ENCODE results near the gene VTI1B. TPM values are rescaled to one million over a fixed set of nuclear protein-coding genes. Genes with fewer than 3 reads are reported as not detected.

VTI1B gene
- polyA plus RNA-seq, 4 donors: 58.4 to 94.6 (median 83.4) TPM

DNA sequence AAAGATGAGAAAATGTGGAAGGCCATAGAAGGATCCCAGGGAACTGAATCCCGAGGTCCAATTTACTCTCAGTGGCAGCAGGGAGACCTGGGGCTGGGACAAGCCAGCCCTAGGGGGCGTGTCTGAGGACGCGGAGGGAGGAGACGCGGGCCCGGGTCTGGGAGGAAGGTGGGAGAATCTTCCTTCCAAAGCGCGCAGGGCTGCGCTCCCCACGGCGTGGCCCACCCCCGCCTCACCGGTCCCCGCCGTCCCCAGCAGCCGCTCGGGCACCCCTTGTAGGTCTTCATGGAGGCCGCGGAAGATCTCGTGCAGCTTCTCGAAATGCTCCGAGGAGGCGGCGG is 323 bp downstream of the VTI1B start:
- H3K27ac ChIP-seq (ENCODE audit: low read depth in 1 of 3, low read length in 2 of 3): peak overlapping the region; percentile 82 to 98 (median 95)
- 0 to 1% (median 1%) methylated on average over 13 to 25 of the region's 25 CpGs for WGBS, 3 donors
- peaks cover 2 to 5% (median 2%) of the 10 kb centered on the region in 3 donors for H3K36me3 ChIP-seq (ENCODE audit: control insufficient read depth in 3 of 3, insufficient read depth in 2 of 3, low read depth in 1 of 3, low read length in 3 of 3)
- no peak for FAIRE-seq
- H3K9me3 ChIP-seq (ENCODE audit: control insufficient read depth in 2 of 2, insufficient read depth in 1 of 2, low read depth in 1 of 2, low read length in 1 of 2): no peaks in the 10 kb centered on the region
- H3K4me1 ChIP-seq (ENCODE audit: control insufficient read depth in 3 of 3, insufficient read depth in 2 of 3, low read depth in 1 of 3, low read length in 2 of 3): peaks cover 0 to 16% (median 3%) of the 10 kb centered on the region in 3 donors
- no peaks in the 10 kb centered on the region for H3K27me3 ChIP-seq (ENCODE audit: control insufficient read depth in 3 of 3, insufficient read depth in 3 of 3, low read length in 3 of 3)
- DNase-seq: peak; percentile 76 to 85
- H3K4me3 ChIP-seq (ENCODE audit: low read depth in 1 of 3, low read length in 3 of 3): peak overlapping the region; percentile 90 to 96 (median 94)

- Histone ChIP-seq H3K27ac (ENCODE audit: low read depth in 1 of 3, low read length in 2 of 3) (peak overlapping the region in 1 of 3 donors; percentile 98), H3K4me3 (ENCODE audit: low read depth in 1 of 3, low read length in 3 of 3) (peak overlapping the region; percentile 90 to 96 (median 94)), H3K9me3 (ENCODE audit: control insufficient read depth in 2 of 2, insufficient read depth in 1 of 2, low read depth in 1 of 2, low read length in 1 of 2) (no peaks in the 10 kb centered on the region), H3K4me1 (ENCODE audit: control insufficient read depth in 3 of 3, insufficient read depth in 2 of 3, low read depth in 1 of 3, low read length in 2 of 3) (peaks cover 0 to 16% (median 3%) of the 10 kb centered on the region in 3 donors), H3K36me3 (ENCODE audit: control insufficient read depth in 3 of 3, insufficient read depth in 2 of 3, low read depth in 1 of 3, low read length in 3 of 3) (peaks cover 2 to 5% (median 4%) of the 10 kb centered on the region in 3 donors), H3K27me3 (ENCODE audit: control insufficient read depth in 3 of 3, insufficient read depth in 3 of 3, low read length in 3 of 3) (no peaks in the 10 kb centered on the region)
- 24 to 37% (median 27%) methylated on average over 5 of the region's 5 CpGs for WGBS, 3 donors
- DNase-seq (no peak), FAIRE-seq (no peak)
These were observed 981 bp downstream of the VTI1B start for GRCh38 chr14:67673451-67673850.

DNA sequence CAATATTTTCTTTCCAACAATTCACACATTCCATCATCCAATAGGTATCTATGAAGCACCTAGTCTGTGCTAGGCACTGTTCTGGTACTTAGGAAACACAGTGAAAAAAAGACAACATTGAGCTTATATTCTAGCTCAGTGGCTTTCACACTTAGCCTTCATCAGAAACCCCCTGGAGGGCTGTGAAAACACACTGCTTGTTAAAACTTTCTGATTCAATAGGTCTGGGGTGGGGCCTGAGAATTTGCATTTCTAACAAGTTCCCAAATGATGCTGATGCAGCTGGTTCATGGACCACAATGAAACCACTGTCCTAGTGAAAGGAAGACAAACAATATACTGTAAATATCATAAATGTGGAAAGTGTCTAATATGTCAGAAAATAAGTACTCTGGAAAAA is 5.9 kb downstream of the VTI1B start:
- DNase-seq (no peak), FAIRE-seq (no peak)
- Histone ChIP-seq H3K4me1 (ENCODE audit: control insufficient read depth in 3 of 3, insufficient read depth in 2 of 3, low read depth in 1 of 3, low read length in 2 of 3) (peaks cover 0 to 10% (median 3%) of the 10 kb centered on the region in 3 donors), H3K27me3 (ENCODE audit: control insufficient read depth in 3 of 3, insufficient read depth in 3 of 3, low read length in 3 of 3) (no peaks in the 10 kb centered on the region), H3K27ac (ENCODE audit: low read depth in 1 of 3, low read length in 2 of 3) (no peak overlapping the region), H3K9me3 (ENCODE audit: control insufficient read depth in 2 of 2, insufficient read depth in 1 of 2, low read depth in 1 of 2, low read length in 1 of 2) (no peaks in the 10 kb centered on the region), H3K36me3 (ENCODE audit: control insufficient read depth in 3 of 3, insufficient read depth in 2 of 3, low read depth in 1 of 3, low read length in 3 of 3) (peaks cover 0 to 2% (median 0%) of the 10 kb centered on the region in 3 donors), H3K4me3 (ENCODE audit: low read depth in 1 of 3, low read length in 3 of 3) (no peak overlapping the region)

GRCh38 chr14:67666750-67667449 is 7.5 kb downstream of the VTI1B start:
- WGBS, 3 donors: 7 to 16% (median 11%) methylated on average over 1 of the region's 1 CpG
- H3K4me3 ChIP-seq (ENCODE audit: low read depth in 1 of 3, low read length in 3 of 3): no peak overlapping the region
- H3K27ac ChIP-seq (ENCODE audit: low read depth in 1 of 3, low read length in 2 of 3): no peak overlapping the region
- H3K9me3 ChIP-seq (ENCODE audit: control insufficient read depth in 2 of 2, insufficient read depth in 1 of 2, low read depth in 1 of 2, low read length in 1 of 2): no peaks in the 10 kb centered on the region
- FAIRE-seq (no peak), DNase-seq (peak; percentile 62 to 72)
- H3K4me1 ChIP-seq (ENCODE audit: control insufficient read depth in 3 of 3, insufficient read depth in 2 of 3, low read depth in 1 of 3, low read length in 2 of 3): no peaks in the 10 kb centered on the region
- peaks cover 0 to 4% (median 2%) of the 10 kb centered on the region in 3 donors for H3K36me3 ChIP-seq (ENCODE audit: control insufficient read depth in 3 of 3, insufficient read depth in 2 of 3, low read depth in 1 of 3, low read length in 3 of 3)
- H3K27me3 ChIP-seq (ENCODE audit: control insufficient read depth in 3 of 3, insufficient read depth in 3 of 3, low read length in 3 of 3): no peaks in the 10 kb centered on the region

- no peaks in the 10 kb centered on the region for H3K27me3 ChIP-seq (ENCODE audit: control insufficient read depth in 3 of 3, insufficient read depth in 3 of 3, low read length in 3 of 3)
- no peak for DNase-seq
- H3K9me3 ChIP-seq (ENCODE audit: control insufficient read depth in 2 of 2, insufficient read depth in 1 of 2, low read depth in 1 of 2, low read length in 1 of 2): no peaks in the 10 kb centered on the region
- H3K27ac ChIP-seq (ENCODE audit: low read depth in 1 of 3, low read length in 2 of 3): no peak overlapping the region
- FAIRE-seq: no peak
- no peak overlapping the region for H3K4me3 ChIP-seq (ENCODE audit: low read depth in 1 of 3, low read length in 3 of 3)
- 88 to 93% (median 89%) methylated on average over 2 of the region's 2 CpGs for WGBS, 3 donors
- no peaks in the 10 kb centered on the region for H3K4me1 ChIP-seq (ENCODE audit: control insufficient read depth in 3 of 3, insufficient read depth in 2 of 3, low read depth in 1 of 3, low read length in 2 of 3)
- peaks cover 0 to 9% (median 2%) of the 10 kb centered on the region in 3 donors for H3K36me3 ChIP-seq (ENCODE audit: control insufficient read depth in 3 of 3, insufficient read depth in 2 of 3, low read depth in 1 of 3, low read length in 3 of 3)
These were observed 8.6 kb downstream of the VTI1B start for GRCh38 chr14:67665868-67666267.

DNA sequence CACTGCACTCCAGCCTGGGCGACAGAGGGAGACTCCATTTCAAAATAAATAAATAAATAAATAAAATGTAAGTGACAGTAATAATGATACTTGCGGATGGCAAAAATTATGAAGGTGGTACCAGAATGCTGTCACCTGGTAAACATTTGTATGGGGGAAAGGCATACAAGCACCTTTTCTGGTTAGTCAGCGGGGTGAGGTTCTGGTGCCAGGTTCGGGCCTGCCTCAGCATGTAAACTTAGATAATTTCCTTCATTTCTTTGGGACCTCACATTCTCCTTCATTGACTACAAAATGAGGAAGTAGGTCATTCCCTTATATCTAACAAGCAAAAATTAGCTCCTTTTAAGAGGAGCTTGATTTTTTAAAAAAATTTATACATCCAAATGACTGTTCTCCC is 10.8 kb downstream of the VTI1B start:
- FAIRE-seq (no peak), DNase-seq (no peak)

GRCh38 chr14:67653651-67654280 is 20.7 kb downstream of the VTI1B start:
- peaks cover 24 to 59% (median 38%) of the 10 kb centered on the region in 3 donors for H3K36me3 ChIP-seq (ENCODE audit: control insufficient read depth in 3 of 3, insufficient read depth in 2 of 3, low read depth in 1 of 3, low read length in 3 of 3)
- H3K27ac ChIP-seq (ENCODE audit: low read depth in 1 of 3, low read length in 2 of 3): no peak overlapping the region
- no peaks in the 10 kb centered on the region for H3K4me1 ChIP-seq (ENCODE audit: control insufficient read depth in 3 of 3, insufficient read depth in 2 of 3, low read depth in 1 of 3, low read length in 2 of 3)
- no peak for FAIRE-seq
- H3K4me3 ChIP-seq (ENCODE audit: low read depth in 1 of 3, low read length in 3 of 3): no peak overlapping the region
- 88 to 97% (median 96%) methylated on average over 6 of the region's 6 CpGs for WGBS, 3 donors
- no peaks in the 10 kb centered on the region for H3K9me3 ChIP-seq (ENCODE audit: control insufficient read depth in 2 of 2, insufficient read depth in 1 of 2, low read depth in 1 of 2, low read length in 1 of 2)
- no peaks in the 10 kb centered on the region for H3K27me3 ChIP-seq (ENCODE audit: control insufficient read depth in 3 of 3, insufficient read depth in 3 of 3, low read length in 3 of 3)
- no peak for DNase-seq

More for the DNA sequence above, 10.8 kb downstream of the VTI1B start:
- H3K27ac ChIP-seq (ENCODE audit: low read depth in 1 of 3, low read length in 2 of 3): no peak overlapping the region
- H3K36me3 ChIP-seq (ENCODE audit: control insufficient read depth in 3 of 3, insufficient read depth in 2 of 3, low read depth in 1 of 3, low read length in 3 of 3): peaks cover 2 to 16% (median 6%) of the 10 kb centered on the region in 3 donors
- no peaks in the 10 kb centered on the region for H3K27me3 ChIP-seq (ENCODE audit: control insufficient read depth in 3 of 3, insufficient read depth in 3 of 3, low read length in 3 of 3)
- H3K4me1 ChIP-seq (ENCODE audit: control insufficient read depth in 3 of 3, insufficient read depth in 2 of 3, low read depth in 1 of 3, low read length in 2 of 3): no peaks in the 10 kb centered on the region
- H3K4me3 ChIP-seq (ENCODE audit: low read depth in 1 of 3, low read length in 3 of 3): no peak overlapping the region
- no peaks in the 10 kb centered on the region for H3K9me3 ChIP-seq (ENCODE audit: control insufficient read depth in 2 of 2, insufficient read depth in 1 of 2, low read depth in 1 of 2, low read length in 1 of 2)
- WGBS, 3 donors: 88 to 94% (median 92%) methylated on average over 4 of the region's 4 CpGs

DNA sequence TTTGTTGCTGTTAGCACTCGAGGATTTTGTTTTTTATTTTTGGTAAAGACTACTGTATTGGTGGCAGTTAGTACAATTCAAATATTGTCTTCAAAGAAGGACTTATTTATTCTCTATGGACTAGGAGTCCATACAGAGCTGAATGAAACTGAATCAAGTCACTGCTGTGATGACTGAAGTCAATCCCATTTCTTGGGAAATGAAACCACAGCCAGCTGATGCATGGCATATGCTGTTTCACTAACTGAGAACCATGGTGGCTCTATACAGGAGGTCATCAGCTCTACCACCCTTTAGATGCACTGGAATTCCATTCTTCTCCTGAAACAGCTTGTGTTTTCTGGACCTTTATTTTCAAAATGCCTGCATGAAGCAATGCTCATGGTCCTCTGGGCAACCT is 22.2 kb downstream of the VTI1B start:
- DNase-seq: no peak
- no peak overlapping the region for H3K4me3 ChIP-seq (ENCODE audit: low read depth in 1 of 3, low read length in 3 of 3)
- H3K27ac ChIP-seq (ENCODE audit: low read depth in 1 of 3, low read length in 2 of 3): no peak overlapping the region
- H3K27me3 ChIP-seq (ENCODE audit: control insufficient read depth in 3 of 3, insufficient read depth in 3 of 3, low read length in 3 of 3): no peaks in the 10 kb centered on the region
- no peak for FAIRE-seq
- WGBS, 3 donors: 82 to 96% (median 92%) methylated on average over 1 of the region's 1 CpG
- peaks cover 24 to 49% (median 32%) of the 10 kb centered on the region in 3 donors for H3K36me3 ChIP-seq (ENCODE audit: control insufficient read depth in 3 of 3, insufficient read depth in 2 of 3, low read depth in 1 of 3, low read length in 3 of 3)
- no peaks in the 10 kb centered on the region for H3K4me1 ChIP-seq (ENCODE audit: control insufficient read depth in 3 of 3, insufficient read depth in 2 of 3, low read depth in 1 of 3, low read length in 2 of 3)
- H3K9me3 ChIP-seq (ENCODE audit: control insufficient read depth in 2 of 2, insufficient read depth in 1 of 2, low read depth in 1 of 2, low read length in 1 of 2): no peaks in the 10 kb centered on the region
